Uterus (tissue), 4 donors: ENCODE measurements around the gene SAMD1. TPM values are rescaled to one million over a fixed set of nuclear protein-coding genes. Genes with fewer than 3 reads are reported as not detected.

ENCODE experiments used
- DNase-seq, 2 donors: peaks; one replicate each; pipeline ENCODE4 v3.0.0-alpha.2; 2019 to 2020
- H3K27ac ChIP-seq, 2 donors: fragments of 200-600 bp; sonication (generic); 1 replicate in 1 of 2; 2 replicates in 1 of 2; pipeline ENCODE4 v1.5.1; 2016 to 2018
- H3K27me3 ChIP-seq, 2 donors: fragments of 200-600 bp; sonication (generic); one replicate each; pipeline ENCODE4 v1.5.1; 2018 to 2019; ENCODE audit warnings: control low read depth in 1 of 2
- H3K36me3 ChIP-seq, 2 donors: fragments of 200-600 bp; sonication (generic); one replicate each; pipeline ENCODE4 v1.5.1; 2019; ENCODE audit warnings: control low read depth in 1 of 2
- H3K4me1 ChIP-seq, 2 donors: fragments of 200-600 bp; sonication (generic); one replicate each; pipeline ENCODE4 v1.5.1; 2018 to 2019; ENCODE audit warnings: control low read depth in 1 of 2
- H3K4me3 ChIP-seq, 2 donors: fragments of 200-600 bp; sonication (generic); 1 replicate in 1 of 2; 2 replicates in 1 of 2; pipeline ENCODE4 v1.5.1; 2018 to 2019; ENCODE audit warnings: mild to moderate bottlenecking in 1 of 2
- H3K9me3 ChIP-seq, 2 donors: fragments of 200-600 bp; sonication (generic); one replicate each; pipeline ENCODE4 v1.5.1; 2019; ENCODE audit warnings: control low read depth in 1 of 2
- CTCF ChIP-seq, 4 experiments: fragments of 200-600 bp in 2 of 4; fragments of 450-650 bp in 2 of 4; sonication (generic) in 2 of 4; IDR thresholded peaks; one replicate each; pipeline ENCODE4 v1.5.1; 2016 to 2019; ENCODE audit warnings: antibody characterized with exemption in 4 of 4, mild to moderate bottlenecking in 2 of 4, moderate library complexity in 1 of 4
- POLR2A ChIP-seq, 2 donors: fragments of 450-650 bp; IDR thresholded peaks; one replicate each; pipeline ENCODE4 v1.6.1; 2016; ENCODE audit warnings: antibody characterized with exemption in 2 of 2, mild to moderate bottlenecking in 1 of 2, moderate library complexity in 1 of 2
- intact Hi-C: fragments of 100-400 bp; cut with DNase I; formaldehyde crosslinking; loops from one replicate; pipeline ENCODE4 v1.15.1; 2023; ENCODE audit warnings: low total_unique reads
- total RNA-seq, 4 donors: library from RNA; depleted of rRNA in 3 of 4; stranded (reverse); fragments of >200 nt in 3 of 4; gene quantifications; one replicate each; pipeline versions ENCODE4 v1.1.0 to v1.2.4, GENCODE V29; 2014 to 2023
- donor health status: DM: yes; HTN: yes; CAD: no.

Gene SAMD1
- total RNA-seq, 4 donors from 2014 or later = 6.9 to 57.8 (median 24.1) TPM

GRCh38 chr19:14070268-14071050, 20.1 kb downstream of the SAMD1 start:
- Histone ChIP-seq H3K4me3 (no peak overlapping the region), H3K36me3 (no peaks in the 10 kb centered on the region), H3K27me3 (no peaks in the 10 kb centered on the region), H3K4me1 (peaks cover 0 to 4% of the 10 kb centered on the region in 2 donors), H3K9me3 (no peaks in the 10 kb centered on the region), H3K27ac (no peak overlapping the region)
- intact Hi-C loops = loop anchor here (5.0 kb wide), 1 partner anchor 473 kb away; no protein-coding TSS in a partner anchor
- TF ChIP-seq CTCF (IDR thresholded peaks at IDR 0.05) (no peak), POLR2A (IDR thresholded peaks at IDR 0.05) (no peak)
- DNase-seq = no peak

- no peak overlapping the region for H3K27ac ChIP-seq
- intact Hi-C loops = no loop called here
- TF ChIP-seq POLR2A (IDR thresholded peaks at IDR 0.05) (no peak), CTCF (IDR thresholded peaks at IDR 0.05) (no peak)
Measured at GRCh38 chr19:14066134-14066533, 24.4 kb downstream of the SAMD1 start.

GRCh38 chr19:14063105-14063504, 27.4 kb downstream of the SAMD1 start:
- Histone ChIP-seq H3K4me3 (no peak overlapping the region), H3K4me1 (no peaks in the 10 kb centered on the region), H3K9me3 (no peaks in the 10 kb centered on the region), H3K36me3 (no peaks in the 10 kb centered on the region), H3K27ac (no peak overlapping the region), H3K27me3 (peaks cover 0 to 8% of the 10 kb centered on the region in 2 donors)
- DNase-seq = no peak
- intact Hi-C loops = no loop called here
- TF ChIP-seq CTCF (IDR thresholded peaks at IDR 0.05) = no peak
- no peak for TF ChIP-seq POLR2A (IDR thresholded peaks at IDR 0.05)

More at GRCh38 chr19:14066134-14066533, 24.4 kb downstream of the SAMD1 start:
- Histone ChIP-seq H3K36me3 (no peaks in the 10 kb centered on the region), H3K4me3 (no peak overlapping the region), H3K9me3 (no peaks in the 10 kb centered on the region), H3K4me1 (no peaks in the 10 kb centered on the region), H3K27me3 (no peaks in the 10 kb centered on the region)
- DNase-seq = no peak

GRCh38 chr19:14062558-14062855, 28.0 kb downstream of the SAMD1 start:
- peaks cover 0 to 5% of the 10 kb centered on the region in 2 donors for H3K4me1 ChIP-seq
- H3K27me3 ChIP-seq = peaks cover 0 to 8% of the 10 kb centered on the region in 2 donors
- H3K9me3 ChIP-seq = no peaks in the 10 kb centered on the region
- H3K4me3 ChIP-seq = no peak overlapping the region
- no peak for DNase-seq
- no peak overlapping the region for H3K27ac ChIP-seq
- intact Hi-C loops = no loop called here
- TF ChIP-seq CTCF (IDR thresholded peaks at IDR 0.05) (no peak), POLR2A (IDR thresholded peaks at IDR 0.05) (no peak)
- H3K36me3 ChIP-seq = no peaks in the 10 kb centered on the region

- Histone ChIP-seq H3K4me3 (no peak within 1 kb of the TSS), H3K27me3 (peaks cover 0 to 8% of the 10 kb centered on the region in 2 donors), H3K4me1 (peaks cover 0 to 7% of the 10 kb centered on the region in 2 donors), H3K27ac (no peak within 1 kb of the TSS), H3K36me3 (no peaks in the 10 kb centered on the region), H3K9me3 (no peaks in the 10 kb centered on the region)
- no peak for DNase-seq
- TF ChIP-seq POLR2A (IDR thresholded peaks at IDR 0.05) (no peak), CTCF (IDR thresholded peaks at IDR 0.05) (no peak)
- intact Hi-C loops = no loop called here
Measured at GRCh38 chr19:14061751-14062557, 28.6 kb downstream of the SAMD1 start, which contains the start of gene PALM3. Gene PALM3 (minus strand): TSS chr19:14062076. CDS start chr19:14061980, 96 bp downstream.
